Ammon's horn (tissue), 1 donor: ENCODE measurements around the gene FILIP1.

ENCODE experiments used
- DNase-seq: peaks from one replicate; pipeline ENCODE4 v3.0.0-alpha.2; 2016; ENCODE audit warnings: low spot score

FILIP1 gene

DNA sequence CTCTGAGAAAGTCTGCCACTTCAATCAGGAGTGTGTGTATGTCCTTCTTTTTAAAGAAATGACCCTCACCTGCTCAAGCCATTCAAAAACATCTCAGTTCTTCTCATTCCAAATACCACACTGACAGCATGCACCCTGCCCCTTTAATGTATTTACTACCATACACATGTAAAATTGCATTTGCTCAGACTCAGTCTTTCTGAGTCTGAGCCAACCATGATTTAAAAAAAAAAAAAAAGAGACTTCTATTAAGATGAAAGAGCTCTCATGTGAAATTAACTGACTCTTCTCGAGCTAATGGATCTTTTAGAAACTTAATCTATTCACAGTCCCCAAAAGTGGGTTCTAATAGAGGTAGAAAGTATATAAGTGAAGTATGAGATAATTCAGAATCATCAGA is 1.4 kb upstream of the FILIP1 start:
- no peak for DNase-seq

DNA sequence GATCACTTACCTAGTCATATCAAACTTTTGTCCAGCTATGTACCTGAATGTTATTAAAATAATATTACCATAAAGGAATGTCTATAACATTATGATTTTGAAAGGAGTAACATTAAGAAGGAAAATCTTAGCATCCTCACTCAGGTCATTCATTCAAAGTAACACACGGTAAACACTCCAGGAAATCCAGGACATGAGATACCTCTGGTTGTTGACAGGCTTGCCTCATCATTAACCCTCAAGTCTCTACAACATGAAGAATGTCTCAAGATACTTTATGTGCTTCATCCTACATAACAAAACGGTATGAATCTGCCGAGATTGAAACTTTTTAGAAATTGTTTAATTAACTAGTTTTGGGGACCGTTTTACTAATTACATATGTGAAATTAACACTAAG is 690 bp upstream of the FILIP1 start:
- no peak for DNase-seq

DNA sequence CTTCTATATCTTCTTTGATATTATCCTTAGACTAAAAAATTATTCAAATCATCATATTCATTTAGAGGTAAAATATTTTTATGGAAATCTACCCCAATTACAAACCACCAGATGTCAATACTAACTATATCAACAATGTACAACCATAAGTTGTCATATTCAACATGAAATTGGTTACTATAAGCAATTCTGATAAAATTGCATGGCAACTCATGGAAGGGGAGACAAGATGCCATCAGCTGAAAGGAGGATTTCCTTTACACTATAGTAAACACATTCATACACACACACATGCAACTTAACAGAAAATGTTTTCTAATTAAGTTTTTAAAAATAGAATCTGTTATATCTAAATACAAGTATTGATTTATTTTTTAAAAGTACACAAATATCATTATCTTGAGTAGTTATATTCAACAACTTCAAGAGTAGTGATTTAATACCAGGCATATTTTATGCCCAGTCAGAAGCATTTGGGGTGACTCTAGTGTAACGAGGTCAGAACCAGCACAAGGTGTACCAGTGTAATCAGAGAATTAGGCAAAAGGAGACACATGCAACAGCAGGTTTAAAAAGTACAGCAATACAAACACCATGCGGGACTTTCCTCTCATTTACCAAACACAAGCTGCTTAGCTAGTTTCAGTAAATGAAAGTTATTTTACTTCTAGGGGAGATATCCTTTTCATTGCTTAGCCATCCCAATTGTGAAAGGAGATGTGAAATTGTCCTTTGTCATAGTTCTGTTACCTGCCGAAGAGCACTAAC is 1.0 kb downstream of the FILIP1 start:
- no peak for DNase-seq

DNA sequence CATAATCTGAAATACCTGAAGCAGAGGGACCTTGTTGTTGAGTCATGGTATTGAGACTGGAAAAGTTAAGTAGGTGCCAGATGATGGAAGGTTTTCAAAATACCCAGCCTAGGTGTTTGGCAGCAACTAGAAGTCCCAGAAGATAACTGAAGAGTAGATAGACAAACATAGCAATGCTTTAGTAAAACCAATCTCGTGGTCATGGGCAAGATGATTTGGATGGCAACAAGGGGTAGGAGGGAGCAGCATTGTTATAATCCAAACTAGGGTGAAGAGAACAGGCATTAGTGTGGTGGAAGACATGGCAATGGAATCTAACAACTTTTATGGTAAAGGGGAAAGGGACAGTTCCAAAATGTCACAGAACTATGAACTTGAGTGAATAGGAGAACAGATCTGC is 2.3 kb downstream of the FILIP1 start:
- DNase-seq = no peak

DNA sequence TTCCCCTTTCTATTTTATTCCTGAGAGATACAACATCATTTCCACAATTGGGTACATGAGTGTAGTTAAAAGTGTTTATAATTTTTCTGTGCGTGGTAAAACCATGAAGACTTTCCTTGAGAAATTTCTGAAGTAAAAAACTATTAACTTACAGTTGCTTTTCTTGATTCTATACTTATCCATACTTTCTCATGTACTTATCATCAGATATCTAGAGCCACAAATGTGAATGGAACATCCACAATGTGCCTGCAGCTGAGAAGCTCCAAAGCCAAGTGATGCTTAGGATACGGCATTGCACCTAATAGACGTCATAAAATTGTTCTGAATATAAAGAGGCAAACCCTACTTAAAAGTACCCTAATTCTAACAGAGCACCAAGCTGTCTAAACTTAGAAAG is 2.9 kb downstream of the FILIP1 start:
- DNase-seq = no peak

DNA sequence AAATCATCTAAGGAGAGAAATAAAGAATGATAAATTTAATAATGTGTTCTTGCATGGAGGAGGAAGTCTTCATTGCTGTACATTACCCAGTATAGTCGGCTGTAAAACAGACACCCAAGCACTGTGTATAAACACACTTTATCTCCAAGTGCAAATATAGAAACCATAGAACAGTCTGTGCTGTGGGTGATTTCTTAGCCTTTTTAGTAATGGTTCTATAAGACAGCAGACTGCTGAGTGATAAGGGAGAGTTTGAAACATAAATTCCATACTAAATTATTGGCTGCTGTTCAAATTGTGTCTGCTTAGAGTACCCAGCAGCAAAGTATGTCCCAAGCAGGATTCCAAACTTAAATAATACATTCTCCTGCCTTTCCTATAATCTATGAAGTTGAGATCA is 4.6 kb downstream of the FILIP1 start:
- DNase-seq = no peak

DNA sequence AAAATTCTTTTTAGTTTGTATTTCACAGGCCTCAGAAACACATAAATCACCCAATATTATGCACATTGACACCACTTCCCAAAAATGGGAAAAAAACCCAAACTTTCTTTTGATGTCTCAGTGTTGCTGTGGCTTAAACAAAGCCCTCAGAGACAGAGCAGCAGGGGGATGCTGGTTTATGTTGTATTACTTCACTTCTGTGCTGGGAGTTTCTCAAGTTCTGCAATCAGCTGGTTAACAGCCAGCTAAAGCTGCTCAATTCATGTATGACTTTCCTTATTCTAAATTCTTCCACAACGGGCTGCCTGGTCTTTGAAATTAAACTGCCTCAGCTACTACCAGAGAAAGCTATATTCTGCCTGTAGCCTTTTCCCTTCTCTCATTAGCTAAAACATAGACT is 5.6 kb downstream of the FILIP1 start:
- no peak for DNase-seq

DNA sequence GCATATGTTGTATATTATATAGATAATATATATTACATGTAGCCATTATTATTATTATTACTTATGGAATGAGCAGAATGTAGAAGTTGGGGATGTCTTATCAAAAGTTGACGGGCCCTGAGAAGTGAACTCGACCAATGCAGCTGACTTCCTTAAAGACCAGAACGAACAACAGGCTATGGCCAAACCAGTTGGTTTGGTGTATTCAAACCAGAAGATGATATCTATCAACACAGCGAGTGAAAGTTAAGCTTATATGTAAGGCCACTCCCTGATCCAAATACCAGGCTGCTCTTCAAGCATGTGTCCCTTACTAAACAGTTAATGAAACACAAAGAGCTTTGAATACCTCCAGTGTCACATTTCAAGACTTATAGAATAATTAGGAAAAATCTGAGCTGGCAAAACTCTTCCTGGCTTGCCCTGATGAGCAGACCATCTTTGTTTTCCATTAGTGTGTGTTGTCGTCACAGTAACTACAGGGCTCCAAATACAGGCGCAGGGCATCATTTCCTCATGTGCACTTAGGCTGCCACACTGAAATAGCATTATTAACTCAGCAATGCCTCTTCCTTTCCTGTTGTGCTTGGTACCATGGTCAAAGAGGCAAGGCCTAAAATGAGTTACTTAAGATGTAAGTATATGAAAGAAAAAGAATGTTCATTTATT is 6.6 kb downstream of the FILIP1 start:
- DNase-seq = no peak

DNA sequence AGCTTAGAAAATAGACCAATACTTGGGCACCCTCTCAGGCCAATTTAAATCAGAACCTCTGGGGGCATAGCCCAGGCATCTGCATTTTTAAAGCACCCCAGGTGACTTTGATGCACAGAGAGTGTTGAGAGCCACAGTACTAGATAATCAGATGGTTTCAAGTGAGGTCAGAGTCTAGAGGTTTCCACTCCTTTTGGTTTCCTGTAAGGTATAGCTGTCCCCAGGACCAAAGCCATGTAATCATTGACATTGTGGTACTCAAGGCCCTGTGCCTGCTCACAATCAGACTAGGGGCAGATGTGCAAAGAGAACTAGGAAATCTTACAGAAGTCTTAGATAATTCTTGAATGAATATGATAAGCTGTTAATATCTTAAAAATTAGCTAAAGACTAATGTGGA is 9.1 kb downstream of the FILIP1 start:
- DNase-seq = no peak

DNA sequence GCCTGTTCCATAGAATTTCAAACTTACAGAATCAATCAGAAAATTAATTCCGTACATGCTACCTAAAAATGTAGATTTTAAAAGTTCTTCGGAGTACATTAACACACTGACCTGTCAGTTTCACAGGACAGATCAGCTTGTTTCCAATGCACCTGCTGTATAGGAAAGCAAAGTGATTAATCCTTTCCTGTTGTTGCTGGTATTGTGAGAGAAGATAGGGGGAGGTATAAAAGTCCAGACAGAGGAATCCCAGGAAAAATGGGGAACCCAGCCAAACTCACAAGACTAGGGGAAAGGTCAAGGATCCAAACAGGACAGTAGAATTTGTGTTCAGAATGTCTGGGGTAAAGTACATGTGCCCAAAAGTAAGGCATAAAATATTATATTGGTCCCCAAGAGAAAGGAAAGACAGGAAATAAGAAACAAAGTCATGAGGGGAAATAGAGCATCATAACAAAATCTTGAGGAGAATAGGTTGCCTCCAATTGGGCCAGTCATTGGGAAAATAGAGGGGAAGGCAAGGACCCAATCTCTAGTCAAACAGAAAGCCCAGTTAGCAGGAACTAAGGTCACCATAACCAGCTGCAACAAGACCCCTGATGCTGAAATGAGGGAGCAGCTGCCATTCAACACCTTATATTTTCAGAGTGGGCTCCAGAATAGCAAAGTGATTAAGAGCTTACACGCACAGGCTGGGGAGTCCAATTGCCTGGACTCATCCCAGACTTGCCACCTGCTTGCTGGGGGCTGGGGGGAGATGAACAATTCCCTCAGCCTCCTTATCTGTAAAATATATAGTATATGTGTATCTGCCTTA is 10.3 kb downstream of the FILIP1 start:
- no peak for DNase-seq

DNA sequence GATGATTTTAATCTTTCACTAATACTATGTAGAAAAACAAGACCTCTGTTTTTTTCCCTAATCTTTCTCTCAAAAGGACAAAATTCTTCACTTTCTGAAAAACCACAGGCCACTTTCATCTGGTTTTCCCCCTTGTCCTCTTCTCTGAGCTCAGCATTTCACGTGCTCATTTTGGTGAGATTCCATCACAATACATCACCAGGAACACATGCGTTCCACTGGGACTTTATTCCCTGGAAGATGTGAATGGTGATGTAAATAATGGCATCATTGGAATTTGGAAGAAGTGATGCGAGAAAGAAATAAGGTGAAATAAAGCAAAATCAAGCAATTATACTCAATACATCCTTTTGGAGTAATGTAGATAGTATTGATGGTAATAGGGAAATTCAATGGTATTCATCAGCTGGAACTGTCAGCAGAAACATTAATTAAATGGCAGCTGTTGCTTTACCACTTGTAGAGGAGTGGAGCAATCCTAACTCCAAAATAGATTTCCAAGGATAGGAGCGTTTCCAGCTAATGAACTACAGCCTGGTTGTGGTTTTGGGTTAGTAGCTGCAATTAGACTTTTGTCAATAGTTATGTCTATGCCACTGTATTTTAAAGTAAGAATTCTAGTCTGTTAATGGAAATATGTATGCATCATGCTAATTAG is 11.5 kb downstream of the FILIP1 start:
- DNase-seq = no peak

DNA sequence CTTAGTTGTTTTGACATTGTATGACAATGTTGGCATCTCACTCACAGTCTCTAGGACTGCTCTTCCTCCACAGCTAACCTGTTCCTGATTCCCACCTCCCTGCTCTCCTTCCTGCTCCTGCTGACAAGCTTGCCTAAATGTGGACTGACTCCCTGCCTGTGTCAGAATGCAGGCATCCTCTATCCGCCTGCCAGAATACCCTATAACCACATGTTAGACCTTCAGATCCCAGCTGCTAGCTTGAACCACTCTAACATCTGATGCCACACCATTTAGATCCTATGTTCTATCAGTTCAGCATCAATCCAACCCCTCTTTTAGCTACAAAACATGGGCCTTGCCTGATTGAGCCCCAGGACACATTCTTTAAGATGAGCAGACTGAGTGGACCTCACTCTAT is 12.2 kb downstream of the FILIP1 start:
- DNase-seq = no peak

DNA sequence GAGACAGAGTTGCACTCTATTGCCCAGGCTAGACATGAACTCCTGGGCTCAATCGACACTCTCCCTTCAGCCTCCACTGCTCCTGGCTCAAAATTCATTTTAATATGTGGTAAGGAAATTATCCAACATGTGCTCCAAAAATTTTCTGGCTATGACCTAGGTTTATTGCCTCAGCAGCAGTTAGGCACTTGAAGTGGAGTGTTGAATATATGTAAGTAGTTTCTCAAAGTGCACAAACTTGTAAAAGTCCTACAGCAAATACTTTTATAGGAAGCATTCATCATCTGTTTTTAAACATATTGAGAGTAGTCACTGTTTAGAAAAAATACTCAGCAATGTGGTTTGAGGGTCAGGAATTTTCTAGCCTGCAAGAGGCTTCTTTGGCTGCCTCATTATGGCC is 13.2 kb downstream of the FILIP1 start:
- DNase-seq = no peak

DNA sequence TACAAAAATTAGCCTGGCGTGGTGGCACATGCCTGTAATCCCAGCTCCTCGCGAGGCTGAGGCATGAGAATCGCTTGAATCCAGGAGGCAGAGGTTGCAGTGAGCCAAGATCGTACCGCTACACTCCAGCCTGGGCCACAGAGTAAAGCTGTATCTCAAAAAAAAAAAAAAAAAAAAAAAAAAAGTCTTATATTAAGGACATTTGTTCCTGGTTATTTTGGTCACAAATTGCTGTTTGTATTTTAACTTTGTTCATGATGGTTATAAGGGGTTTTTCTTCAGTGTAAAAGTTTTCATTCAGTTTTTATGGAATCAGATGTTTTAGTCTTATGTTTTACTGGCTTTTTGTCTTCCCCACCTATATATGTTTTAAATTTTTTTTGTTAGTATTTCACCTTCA is 13.9 kb downstream of the FILIP1 start:
- no peak for DNase-seq

DNA sequence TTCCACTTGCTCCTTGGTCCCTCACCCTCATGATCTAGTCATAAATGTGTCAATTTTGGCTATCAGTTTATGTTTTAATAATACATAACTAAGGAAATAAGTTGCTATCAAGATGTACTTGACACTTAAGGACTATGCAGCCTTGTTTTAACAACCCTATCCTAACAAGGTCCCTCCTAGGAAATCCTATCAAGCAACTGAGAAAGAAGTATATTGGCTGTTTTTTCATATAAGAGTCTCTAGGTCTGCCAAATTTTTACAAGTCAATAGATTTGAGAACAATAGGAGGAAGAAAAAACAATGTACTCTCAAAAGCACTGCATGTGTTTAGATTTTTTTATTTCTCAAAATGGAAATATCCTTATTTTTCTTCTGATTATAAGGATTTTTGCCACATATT is 14.7 kb downstream of the FILIP1 start:
- DNase-seq = no peak

DNA sequence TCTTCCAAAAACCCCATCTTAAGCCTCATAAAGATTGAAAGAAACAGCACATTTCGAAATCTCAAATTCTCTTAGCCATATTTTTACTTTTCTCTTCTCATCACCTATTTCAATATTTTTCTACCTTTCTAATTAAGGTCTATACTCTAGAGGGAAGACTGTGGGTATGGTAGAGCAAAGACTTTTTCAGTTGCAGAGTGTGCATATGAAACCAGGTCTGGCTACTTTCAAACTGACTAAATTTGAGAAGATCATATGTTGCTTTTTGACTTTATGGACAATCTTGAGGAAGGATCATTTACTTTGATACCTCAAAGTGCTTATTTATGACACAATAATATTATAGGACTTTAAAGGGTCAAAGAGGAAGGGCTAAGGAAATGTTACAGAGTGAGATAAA is 20.7 kb downstream of the FILIP1 start:
- DNase-seq = no peak

DNA sequence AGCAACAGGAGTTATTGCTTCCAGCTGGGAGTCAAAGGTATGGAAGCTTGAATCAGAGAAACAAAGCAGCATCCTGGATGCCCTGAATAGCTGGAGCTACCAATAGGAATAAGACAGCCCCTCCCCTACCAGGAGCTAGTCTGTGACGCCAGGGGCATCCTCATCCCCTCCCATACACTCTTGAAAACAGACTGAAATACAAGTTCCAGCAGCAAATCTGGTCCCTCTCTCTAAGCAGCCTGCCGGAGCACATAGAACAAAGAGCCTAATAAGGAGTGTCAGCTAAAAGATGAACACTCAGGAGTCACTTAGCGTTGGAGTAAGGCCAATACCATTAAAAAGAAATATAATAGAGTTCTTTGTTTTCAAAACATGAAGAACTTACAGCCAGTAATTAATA is 25.6 kb downstream of the FILIP1 start:
- DNase-seq = no peak

DNA sequence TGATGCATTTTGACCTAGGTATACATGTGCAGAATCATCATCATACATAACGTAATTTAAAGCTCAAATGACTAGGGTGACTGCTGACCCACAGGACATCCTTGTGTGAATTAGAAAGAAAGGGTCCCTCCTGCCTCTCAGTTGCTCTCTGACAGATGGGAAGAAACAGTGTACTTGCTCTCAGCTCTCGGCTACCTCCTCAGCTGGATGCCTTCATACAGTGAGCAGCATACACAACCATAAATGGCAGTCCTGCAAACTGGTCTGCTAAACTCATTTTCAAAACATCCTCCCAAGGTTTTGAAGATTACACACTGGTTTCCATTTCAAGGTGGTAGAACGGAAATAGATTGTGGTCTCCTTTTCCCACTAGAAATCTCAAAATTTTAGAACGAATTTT is 26.3 kb downstream of the FILIP1 start:
- DNase-seq = no peak

DNA sequence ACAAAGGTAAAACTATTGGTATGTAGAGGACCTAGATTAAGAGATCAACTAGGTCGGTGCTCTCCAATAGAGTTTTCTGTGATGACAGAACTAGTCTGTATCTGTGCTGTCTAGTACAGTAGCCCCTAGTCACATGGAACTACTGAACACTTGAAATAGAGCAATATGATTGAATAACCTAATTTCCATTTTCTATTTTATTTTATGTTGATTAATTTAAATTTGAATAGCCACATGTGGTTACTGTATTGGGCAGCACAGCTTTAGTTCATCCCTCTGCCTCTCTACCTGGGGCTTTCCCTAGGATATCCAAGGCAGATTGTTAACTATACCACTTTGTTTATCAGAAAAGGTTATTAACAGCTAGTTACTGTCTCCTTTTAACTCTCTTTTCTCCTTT is 27.0 kb downstream of the FILIP1 start:
- DNase-seq = no peak

DNA sequence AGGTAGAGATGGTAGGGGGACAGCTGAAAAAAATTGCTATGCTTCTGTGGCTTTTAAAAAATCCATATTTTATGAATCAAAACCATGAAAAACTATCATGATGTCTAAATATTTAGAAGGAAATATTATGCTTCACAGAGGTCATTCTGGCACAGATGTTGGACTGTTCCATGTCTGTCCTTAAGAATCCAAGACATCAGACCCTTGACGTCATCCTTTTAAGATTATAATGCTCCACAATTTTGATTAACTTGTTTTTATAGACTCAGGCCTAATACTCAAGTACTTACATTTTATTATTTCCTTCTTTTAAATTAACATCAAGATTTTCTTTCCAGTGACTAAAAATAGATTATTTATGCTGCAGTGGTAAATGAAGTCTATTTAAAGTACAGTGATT is 29.7 kb downstream of the FILIP1 start:
- no peak for DNase-seq

DNA sequence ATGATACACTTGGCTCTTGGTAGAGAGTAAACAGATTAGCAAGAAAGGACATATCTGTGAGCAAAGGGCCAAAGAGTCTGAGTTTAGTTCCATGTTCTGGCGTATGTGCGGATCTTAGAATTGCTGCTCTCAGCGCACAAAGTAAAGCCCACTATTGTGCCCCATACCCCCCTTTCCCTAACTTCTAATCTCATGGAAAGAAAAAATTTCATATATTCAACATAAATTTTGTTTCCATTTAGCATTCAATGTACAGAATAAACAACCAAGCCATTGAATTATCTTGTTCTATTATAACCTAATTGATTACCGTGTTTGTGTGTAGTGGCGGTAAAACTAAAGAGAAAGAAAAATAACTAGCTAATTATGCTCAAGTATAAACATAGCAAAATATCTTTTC is 30.5 kb downstream of the FILIP1 start:
- DNase-seq = no peak

DNA sequence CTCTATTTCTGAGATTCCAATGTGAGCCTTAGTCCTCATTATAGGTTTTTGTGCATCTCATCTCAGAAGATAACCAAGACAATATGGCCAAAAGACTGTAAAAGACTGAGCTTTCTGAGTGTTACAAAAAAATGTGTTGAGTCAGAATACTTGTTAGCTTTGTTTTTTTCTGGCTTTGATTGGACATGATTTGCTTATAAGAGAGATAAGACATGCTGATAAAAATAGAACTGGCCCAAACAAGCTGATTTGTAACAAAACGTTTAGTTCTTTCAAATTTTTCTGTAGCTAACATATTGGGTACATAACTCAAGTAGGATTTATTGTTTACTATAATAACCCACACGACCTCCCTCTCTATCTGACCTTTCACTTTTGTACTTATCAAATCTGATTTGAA is 32.9 kb downstream of the FILIP1 start:
- DNase-seq = no peak

DNA sequence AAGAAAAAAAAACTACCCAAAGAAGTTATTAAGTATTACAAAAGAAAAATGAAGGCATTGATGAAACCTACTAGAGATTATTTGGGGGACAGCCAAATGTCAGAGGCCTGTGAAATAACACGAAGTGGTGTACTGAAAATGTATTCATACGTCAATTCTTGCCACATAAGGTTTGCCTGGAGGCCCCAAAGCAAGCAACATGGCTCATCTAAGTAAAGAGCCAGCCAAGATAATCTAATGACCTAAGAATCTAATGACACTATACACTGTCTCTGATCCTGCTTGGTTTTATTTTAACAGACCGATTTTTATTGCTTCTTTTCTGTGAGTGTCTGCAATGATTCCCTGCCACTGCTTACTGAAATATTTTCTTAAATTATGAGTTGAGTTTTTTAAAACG is 34.7 kb downstream of the FILIP1 start:
- no peak for DNase-seq
